Measurements from ENCODE around the gene ANK2. TPM values are rescaled to one million over a fixed set of nuclear protein-coding genes. Genes with fewer than 3 reads are reported as not detected.
"Not testable (repeated sequence)": the region's sequence is repeated elsewhere in the genome, so short reads cannot be mapped to it uniquely, and the experiment has no call there.

Gene ANK2
- total RNA-seq, 1 donor from 2014 or later = 371 TPM

GRCh38 chr4:113153529-113154101 is 104.2 kb downstream of the ANK2 start:
- DNase-seq = peak; percentile 57

DNA sequence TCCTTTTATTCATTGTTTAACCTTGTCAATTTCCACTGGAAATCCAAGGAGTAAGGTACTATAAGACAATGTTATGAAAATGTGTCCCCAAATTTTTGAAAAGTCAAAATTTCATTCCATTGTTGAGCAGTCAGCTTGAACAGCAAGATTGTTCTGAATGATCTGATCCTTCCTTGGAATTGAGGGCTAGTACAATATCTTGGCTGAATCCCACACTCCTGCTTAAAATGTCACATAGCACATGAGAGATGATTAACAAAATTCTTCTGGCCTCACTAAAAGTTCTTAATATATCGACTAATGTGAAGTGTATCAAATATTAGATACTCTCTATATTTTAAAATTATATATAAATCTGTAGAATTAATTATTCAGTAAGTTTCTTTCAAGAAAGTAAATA is 104.8 kb downstream of the ANK2 start:
- no peak for DNase-seq

- DNase-seq = peak; percentile 76
These were observed 107.8 kb downstream of the ANK2 start for GRCh38 chr4:113157086-113157857.

DNA sequence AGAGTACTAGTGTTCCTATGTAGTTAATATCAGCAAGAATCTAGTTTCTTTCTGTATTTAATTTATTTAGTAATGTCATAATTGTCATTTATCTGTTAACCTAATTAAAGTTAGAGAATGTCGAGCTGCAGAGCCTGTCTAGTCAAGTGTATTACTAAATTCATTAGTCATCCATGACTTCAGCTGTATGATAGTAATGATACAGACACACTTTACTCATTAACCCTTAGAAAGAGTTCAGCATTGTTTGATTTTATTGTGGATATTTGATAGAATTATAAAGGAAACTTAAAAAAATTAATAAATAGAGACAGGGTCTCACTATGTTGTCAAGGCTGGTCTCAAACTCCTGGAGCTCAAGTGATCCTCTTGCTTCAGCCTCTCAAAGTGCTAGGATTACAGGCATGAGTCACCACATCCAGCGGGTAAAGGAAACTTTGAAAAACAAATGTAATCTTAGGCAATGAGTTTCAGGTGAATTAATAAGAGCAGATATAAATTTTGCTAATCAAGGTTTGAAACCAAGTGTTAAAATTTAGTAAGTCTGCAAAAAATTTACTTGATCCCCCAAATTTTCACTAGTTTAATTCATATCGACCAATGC is 110.6 kb downstream of the ANK2 start:
- no peak for DNase-seq

DNA sequence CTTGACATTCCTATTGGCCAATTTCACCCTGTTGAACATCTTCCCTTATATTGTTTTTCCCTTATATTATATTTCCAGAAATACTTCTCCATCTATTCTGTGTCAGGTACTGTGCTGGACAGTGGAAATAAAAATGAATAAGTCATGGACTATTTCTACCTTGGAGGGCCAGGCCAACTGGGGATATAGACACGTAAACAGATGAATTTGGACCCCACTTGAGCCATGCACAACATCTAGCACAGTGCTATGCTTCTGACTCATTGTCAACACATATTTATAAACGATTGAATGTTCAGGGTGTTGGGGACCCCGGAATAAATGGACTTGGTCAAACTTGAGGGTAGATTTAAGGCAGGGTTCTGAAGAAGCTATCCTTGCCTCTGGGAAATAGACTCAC is 111.1 kb downstream of the ANK2 start:
- no peak for DNase-seq

- DNase-seq = no peak
These were observed 112.6 kb downstream of the ANK2 start for GRCh38 chr4:113162089-113162488.

DNA sequence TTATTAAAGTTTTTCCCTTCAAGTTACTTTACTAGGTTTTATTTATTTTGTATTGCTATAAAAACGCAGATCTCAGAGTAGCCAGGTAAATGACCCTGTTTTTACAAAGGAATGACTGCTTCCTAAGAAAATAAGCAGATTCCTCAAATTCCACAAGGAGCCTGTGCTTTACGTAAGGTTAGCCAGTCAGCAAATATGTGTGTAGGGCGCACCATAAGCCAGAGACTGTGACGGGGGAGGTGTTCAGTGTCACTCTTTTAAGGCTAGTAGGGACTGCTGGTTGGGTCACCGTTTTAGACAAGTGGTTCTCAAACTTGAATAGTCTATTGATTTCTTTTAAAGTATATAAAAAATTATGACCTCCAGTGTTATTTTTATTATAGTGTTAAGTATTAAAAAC is 119.9 kb downstream of the ANK2 start:
- no peak for DNase-seq

- DNase-seq = no peak
These were observed 120.8 kb downstream of the ANK2 start for GRCh38 chr4:113170115-113170804.

DNA sequence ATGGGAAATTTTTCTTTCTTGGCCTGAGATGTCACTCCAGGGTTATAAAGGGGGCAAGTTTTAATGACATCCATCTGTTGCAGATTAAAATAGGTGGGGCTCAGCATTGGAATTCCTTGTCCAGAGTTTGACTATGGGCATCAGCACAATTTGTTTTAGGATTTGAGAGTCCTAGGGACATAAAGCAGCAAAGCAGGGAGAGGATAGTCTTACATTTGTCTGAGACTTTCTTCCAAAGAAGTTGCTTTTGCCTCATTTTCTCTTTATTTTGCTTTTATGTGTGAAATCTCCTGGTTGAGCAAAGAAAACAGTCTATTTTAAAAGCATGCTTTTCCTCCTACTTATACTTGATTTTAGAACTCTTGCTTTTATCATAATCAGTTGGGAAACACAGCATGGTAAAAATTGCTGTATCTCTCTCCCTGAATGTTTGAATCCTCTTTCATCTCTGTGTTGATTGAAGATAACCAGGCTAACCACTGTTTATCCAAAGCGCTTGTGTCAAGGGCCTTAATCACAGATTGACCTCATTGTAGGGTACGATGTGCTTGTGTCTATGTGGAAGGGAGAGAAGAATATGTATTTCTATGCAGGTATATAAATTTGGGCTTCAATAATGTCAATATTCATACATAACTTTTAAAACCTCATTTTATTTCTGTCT is 121.5 kb downstream of the ANK2 start:
- DNase-seq = peak; percentile 42

DNA sequence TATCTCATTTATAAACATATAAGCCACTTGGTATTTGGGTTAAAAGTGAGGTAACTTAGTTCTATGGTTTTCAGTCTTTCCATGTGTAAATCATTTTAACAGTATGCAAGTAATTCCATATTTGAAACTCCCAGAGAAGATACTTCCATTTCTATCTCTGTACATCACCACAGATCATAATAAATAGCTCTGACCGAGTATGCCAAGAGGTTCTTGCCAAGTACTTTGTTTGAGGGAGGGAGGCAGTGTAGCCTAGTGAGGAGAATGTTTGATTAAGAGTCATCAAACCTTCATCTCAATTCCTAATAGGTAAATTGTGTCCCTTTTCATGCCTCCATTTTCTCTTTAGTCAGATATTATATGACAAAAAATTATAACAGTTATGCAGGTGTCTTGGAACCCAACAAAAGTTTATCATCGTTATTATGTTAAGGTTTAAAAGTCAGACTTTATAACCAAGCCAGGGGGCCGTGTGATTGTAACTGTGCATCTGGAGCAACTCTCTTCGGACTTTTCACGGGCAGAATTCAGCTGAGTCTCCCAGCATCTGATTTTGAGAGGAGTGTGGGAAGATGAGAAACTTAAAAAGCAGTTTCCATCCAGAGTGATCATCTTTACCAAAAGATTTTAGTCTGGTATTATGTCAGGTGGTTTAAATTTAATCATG is 123.8 kb downstream of the ANK2 start:
- no peak for DNase-seq

- no peak for DNase-seq
These were observed 124.4 kb downstream of the ANK2 start for GRCh38 chr4:113173793-113174264.

- no peak for DNase-seq
These were observed 129.6 kb downstream of the ANK2 start for GRCh38 chr4:113179091-113179490.

DNA sequence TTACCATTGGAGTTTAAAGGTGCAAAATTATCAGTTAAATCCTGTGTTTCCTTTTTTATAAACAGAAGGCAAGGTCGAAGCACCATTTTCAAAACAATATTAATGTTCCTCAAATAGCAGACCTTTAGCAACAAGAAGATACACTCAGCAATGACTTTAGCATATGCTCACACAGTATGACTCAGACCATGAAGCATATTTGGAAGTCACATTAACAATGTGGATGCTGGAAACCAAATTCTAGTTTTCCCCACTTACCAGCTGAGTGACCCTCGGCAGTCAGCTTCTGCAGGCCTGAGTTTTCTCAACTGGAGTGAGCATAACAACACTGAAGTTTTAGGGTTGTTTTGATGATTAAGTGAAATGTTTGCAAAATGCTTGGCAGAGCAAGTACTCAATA is 130.5 kb downstream of the ANK2 start:
- no peak for DNase-seq

DNA sequence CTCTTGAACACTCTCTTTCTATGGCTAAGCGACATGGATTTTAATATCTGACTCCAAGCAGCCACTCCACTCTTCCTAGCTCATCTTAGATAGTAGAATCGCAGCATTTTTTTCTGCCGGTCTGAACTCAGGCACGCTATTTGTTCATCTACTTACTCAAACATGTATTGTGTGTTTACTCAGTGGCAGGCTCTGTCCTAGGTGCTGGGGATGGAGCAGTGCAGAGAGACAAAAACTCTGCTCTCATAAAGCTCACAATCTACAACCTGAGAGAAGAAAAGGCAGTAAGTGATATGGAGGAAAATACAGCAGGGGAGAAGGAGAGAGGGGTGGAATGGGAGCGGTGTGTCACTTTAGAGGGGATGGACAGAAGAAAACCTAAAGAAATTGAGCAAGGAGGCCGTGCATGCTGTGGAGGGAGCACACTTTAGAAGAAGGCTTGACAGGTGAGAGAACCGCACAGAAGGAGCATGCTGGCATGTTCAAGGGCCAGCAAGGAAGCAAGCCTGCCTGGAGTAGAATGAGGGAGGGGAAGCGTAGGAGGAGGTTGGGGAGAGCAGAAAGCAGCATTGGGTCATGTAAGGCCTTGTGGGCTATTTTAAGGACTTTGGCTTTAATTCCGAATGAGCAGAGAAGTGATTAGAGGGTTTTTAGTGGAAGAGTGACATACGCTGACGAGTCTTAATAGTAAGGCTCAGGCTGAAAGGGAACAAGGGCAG is 132.0 kb downstream of the ANK2 start:
- no peak for DNase-seq

- peak; percentile 46 for DNase-seq
These were observed 133.7 kb downstream of the ANK2 start for GRCh38 chr4:113183032-113183605.

DNA sequence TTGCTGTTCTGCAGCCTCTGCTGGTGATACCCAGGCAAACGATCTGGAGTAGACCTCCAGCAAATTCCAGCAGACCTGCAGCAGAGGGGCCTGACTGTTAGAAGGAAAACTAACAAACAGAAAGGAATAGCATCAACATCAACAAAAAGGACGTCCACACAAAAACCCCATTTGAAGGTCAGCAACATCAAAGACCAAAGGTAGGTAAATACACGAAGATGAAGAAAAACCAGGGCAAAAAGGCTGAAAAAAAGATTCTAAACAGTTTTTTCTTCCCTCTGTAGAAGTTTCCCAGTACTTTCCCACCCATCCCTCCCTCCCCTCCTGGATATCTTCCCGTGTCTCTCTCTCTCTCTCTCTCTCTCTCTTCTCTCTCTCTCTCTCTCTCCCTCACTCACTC is 136.8 kb downstream of the ANK2 start:
- DNase-seq = not testable (repeated sequence)

- DNase-seq = no peak
These were observed 137.5 kb downstream of the ANK2 start for GRCh38 chr4:113186913-113187312.

GRCh38 chr4:113187358-113187757 is 137.9 kb downstream of the ANK2 start:
- no peak for DNase-seq

- DNase-seq = no peak
These were observed 140.1 kb downstream of the ANK2 start for GRCh38 chr4:113189546-113189945.

GRCh38 chr4:113209153-113209552 is 159.7 kb downstream of the ANK2 start:
- no peak for DNase-seq
